HG03469 (cell line): ENCODE data around the gene VPS39.
"Not testable (repeated sequence)": the region's sequence is repeated elsewhere in the genome, so short reads cannot be mapped to it uniquely, and the experiment has no call there.

ENCODE experiments used
- ATAC-seq: cut with Tn5 transposase; IDR thresholded peaks from one replicate; pipeline ENCODE4 v1.9.1; 2021; ENCODE audit warnings: mild to moderate bottlenecking, moderate library complexity, moderate number of reproducible peaks; ENCODE audit not compliant: unreplicated experiment

The VPS39 gene

GRCh38 chr15:42207674-42208579 is at the start of gene VPS39:
Gene VPS39 (minus strand): TSS chr15:42208304. CDS start chr15:42208153, 151 bp downstream.
- peak; percentile 66 for ATAC-seq

GRCh38 chr15:42253300-42253699 is 45.2 kb upstream of the VPS39 start:
- no peak for ATAC-seq

- no peak for ATAC-seq
Measured at GRCh38 chr15:42240823-42241222, 32.7 kb upstream of the VPS39 start.

GRCh38 chr15:42239528-42240182 is 31.6 kb upstream of the VPS39 start:
- no peak for ATAC-seq

- no peak for ATAC-seq
Measured at GRCh38 chr15:42233107-42233506, 25.0 kb upstream of the VPS39 start.

- no peak for ATAC-seq
Measured at GRCh38 chr15:42232606-42233005, 24.5 kb upstream of the VPS39 start.

- ATAC-seq, result no peak
Measured at GRCh38 chr15:42231088-42231487, 23.0 kb upstream of the VPS39 start.

- ATAC-seq, result not testable (repeated sequence)
Measured at GRCh38 chr15:42228981-42229380, 20.9 kb upstream of the VPS39 start.

- no peak for ATAC-seq
Measured at GRCh38 chr15:42228036-42228435, 19.9 kb upstream of the VPS39 start.

- ATAC-seq, result no peak
Measured at GRCh38 chr15:42226648-42227047, 18.5 kb upstream of the VPS39 start.

GRCh38 chr15:42220216-42220615 is 12.1 kb upstream of the VPS39 start:
- no peak for ATAC-seq

GRCh38 chr15:42218953-42219592 is 11.0 kb upstream of the VPS39 start:
- no peak for ATAC-seq

GRCh38 chr15:42217568-42217967 is 9.5 kb upstream of the VPS39 start:
- ATAC-seq, result no peak

- no peak for ATAC-seq
Measured at GRCh38 chr15:42215913-42216829, 8.1 kb upstream of the VPS39 start.

- ATAC-seq, result no peak
Measured at GRCh38 chr15:42214600-42214999, 6.5 kb upstream of the VPS39 start.

GRCh38 chr15:42213511-42213910 is 5.4 kb upstream of the VPS39 start:
- no peak for ATAC-seq

GRCh38 chr15:42210696-42211095 is 2.6 kb upstream of the VPS39 start:
- ATAC-seq, result no peak

- no peak for ATAC-seq
Measured at GRCh38 chr15:42206406-42206805, 1.7 kb downstream of the VPS39 start.

- no peak for ATAC-seq
Measured at GRCh38 chr15:42203891-42204290, 4.2 kb downstream of the VPS39 start.

GRCh38 chr15:42202653-42203052 is 5.5 kb downstream of the VPS39 start:
- no peak for ATAC-seq

GRCh38 chr15:42201801-42202200 is 6.3 kb downstream of the VPS39 start:
- ATAC-seq, result no peak
